ENCODE results near the gene ULK4. TPM values are rescaled to one million over a fixed set of nuclear protein-coding genes. Genes with fewer than 3 reads are reported as not detected.

Gene ULK4
- total and polyA plus RNA-seq, 2 donors (not counting 1 experiment from before 2014, with no cell fraction given): 9.1 to 9.7 TPM

GRCh38 chr3:41794748-41795589 is 166.9 kb downstream of the ULK4 start:
- no peaks in the 10 kb centered on the region for H4K20me1 ChIP-seq (ENCODE audit: control insufficient read depth, extremely low read depth, insufficient read depth, low read length)
- H3K9ac ChIP-seq (ENCODE audit: insufficient read depth, low read length): no peak overlapping the region
- no peak overlapping the region for H2AFZ ChIP-seq (ENCODE audit: low read length)
- no peaks in the 10 kb centered on the region for H3K27me3 ChIP-seq (ENCODE audit: control insufficient read depth, insufficient read depth, low read length)
- no peak overlapping the region for H3K27ac ChIP-seq (ENCODE audit: insufficient read depth, low read length)
- H3K9me3 ChIP-seq (ENCODE audit: control insufficient read depth, insufficient read depth, low read depth, low read length): no peaks in the 10 kb centered on the region
- no peak for DNase-seq (ENCODE audit: low read depth in 2 of 2)
- H3K4me3 ChIP-seq (replicated peaks in 1 of 4; ENCODE audit: control extremely low read depth in 1 of 4, insufficient read depth in 1 of 4, low read depth in 3 of 4, low read length in 4 of 4): no peak overlapping the region
- no peaks in the 10 kb centered on the region for H3K36me3 ChIP-seq (ENCODE audit: control insufficient read depth, insufficient read depth, low read length)
- no peaks in the 10 kb centered on the region for H3K4me1 ChIP-seq (ENCODE audit: control insufficient read depth, extremely low read depth, insufficient read depth, low read length)
- no peak for TF ChIP-seq EZH2 (IDR thresholded peaks at IDR 0.05; ENCODE audit: low read length, missing control alignments)
- TF ChIP-seq, protein P1, sequence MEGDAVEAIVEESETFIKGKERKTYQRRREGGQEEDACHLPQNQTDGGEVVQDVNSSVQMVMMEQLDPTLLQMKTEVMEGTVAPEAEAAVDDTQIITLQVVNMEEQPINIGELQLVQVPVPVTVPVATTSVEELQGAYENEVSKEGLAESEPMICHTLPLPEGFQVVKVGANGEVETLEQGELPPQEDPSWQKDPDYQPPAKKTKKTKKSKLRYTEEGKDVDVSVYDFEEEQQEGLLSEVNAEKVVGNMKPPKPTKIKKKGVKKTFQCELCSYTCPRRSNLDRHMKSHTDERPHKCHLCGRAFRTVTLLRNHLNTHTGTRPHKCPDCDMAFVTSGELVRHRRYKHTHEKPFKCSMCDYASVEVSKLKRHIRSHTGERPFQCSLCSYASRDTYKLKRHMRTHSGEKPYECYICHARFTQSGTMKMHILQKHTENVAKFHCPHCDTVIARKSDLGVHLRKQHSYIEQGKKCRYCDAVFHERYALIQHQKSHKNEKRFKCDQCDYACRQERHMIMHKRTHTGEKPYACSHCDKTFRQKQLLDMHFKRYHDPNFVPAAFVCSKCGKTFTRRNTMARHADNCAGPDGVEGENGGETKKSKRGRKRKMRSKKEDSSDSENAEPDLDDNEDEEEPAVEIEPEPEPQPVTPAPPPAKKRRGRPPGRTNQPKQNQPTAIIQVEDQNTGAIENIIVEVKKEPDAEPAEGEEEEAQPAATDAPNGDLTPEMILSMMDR (conservative IDR thresholded peaks at IDR 0.05 in 1 of 2, IDR thresholded peaks at IDR 0.05 in 1 of 2; ENCODE audit: low read depth in 1 of 2, low read length in 2 of 2): no peak
- no peak overlapping the region for H3K4me2 ChIP-seq (ENCODE audit: extremely low read depth, insufficient read depth, low read length)
- H3K79me2 ChIP-seq (ENCODE audit: control insufficient read depth, insufficient read depth, low read length): no peaks in the 10 kb centered on the region

DNA sequence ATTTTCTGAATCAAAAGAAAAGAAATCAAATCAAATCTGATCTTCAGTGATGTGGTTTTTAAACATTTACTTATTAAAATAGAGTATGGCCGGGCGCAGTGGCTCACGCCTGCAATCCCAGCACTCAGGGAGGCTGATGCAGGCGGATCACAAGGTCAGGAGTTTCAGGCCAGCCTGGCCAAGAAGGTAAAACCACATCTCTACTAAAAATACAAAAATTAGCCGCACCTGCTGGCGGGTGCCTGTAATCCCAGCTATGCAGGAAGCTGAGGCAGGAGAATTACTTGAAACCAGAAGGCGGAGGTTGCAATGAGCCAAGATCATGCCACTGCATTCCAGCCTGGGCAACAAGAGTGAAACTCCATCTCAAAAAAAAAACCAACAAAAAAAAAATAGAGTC is 169.1 kb downstream of the ULK4 start:
- Histone ChIP-seq H3K36me3 (ENCODE audit: control insufficient read depth, insufficient read depth, low read length) (no peaks in the 10 kb centered on the region), H3K79me2 (ENCODE audit: control insufficient read depth, insufficient read depth, low read length) (no peaks in the 10 kb centered on the region), H4K20me1 (ENCODE audit: control insufficient read depth, extremely low read depth, insufficient read depth, low read length) (no peaks in the 10 kb centered on the region), H3K27me3 (ENCODE audit: control insufficient read depth, insufficient read depth, low read length) (no peaks in the 10 kb centered on the region), H3K4me3 (replicated peaks in 1 of 4; ENCODE audit: control extremely low read depth in 1 of 4, insufficient read depth in 1 of 4, low read depth in 3 of 4, low read length in 4 of 4) (no peak overlapping the region), H3K27ac (ENCODE audit: insufficient read depth, low read length) (no peak overlapping the region), H3K4me1 (ENCODE audit: control insufficient read depth, extremely low read depth, insufficient read depth, low read length) (no peaks in the 10 kb centered on the region), H3K4me2 (ENCODE audit: extremely low read depth, insufficient read depth, low read length) (no peak overlapping the region), H3K9me3 (ENCODE audit: control insufficient read depth, insufficient read depth, low read depth, low read length) (no peaks in the 10 kb centered on the region), H3K9ac (ENCODE audit: insufficient read depth, low read length) (no peak overlapping the region), H2AFZ (ENCODE audit: low read length) (no peak overlapping the region)
- TF ChIP-seq, protein P1 (conservative IDR thresholded peaks at IDR 0.05 in 1 of 2, IDR thresholded peaks at IDR 0.05 in 1 of 2; ENCODE audit: low read depth in 1 of 2, low read length in 2 of 2): no peak
- TF ChIP-seq EZH2 (IDR thresholded peaks at IDR 0.05; ENCODE audit: low read length, missing control alignments): no peak
- DNase-seq (ENCODE audit: low read depth in 2 of 2): no peak

DNA sequence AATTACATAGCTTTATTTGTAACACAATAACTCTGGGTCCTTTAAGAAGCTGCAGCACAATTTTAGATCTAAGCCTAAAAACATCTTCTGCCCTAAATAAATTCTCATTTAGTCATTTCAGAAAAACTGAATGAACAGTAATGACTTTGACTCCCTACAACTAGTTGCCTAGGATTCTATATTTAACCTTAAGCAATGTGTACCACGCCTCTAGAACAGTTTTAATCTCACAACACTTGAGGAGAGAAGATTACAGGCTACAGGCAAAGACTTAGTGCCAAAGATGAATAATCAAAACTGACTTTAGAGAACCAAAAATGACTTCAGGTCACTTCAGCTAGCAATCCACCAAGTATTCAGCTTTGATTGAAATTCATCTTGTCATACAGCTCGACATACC is 192.8 kb downstream of the ULK4 start:
- Histone ChIP-seq H3K27me3 (ENCODE audit: control insufficient read depth, insufficient read depth, low read length) (no peaks in the 10 kb centered on the region), H3K9me3 (ENCODE audit: control insufficient read depth, insufficient read depth, low read depth, low read length) (no peaks in the 10 kb centered on the region), H3K79me2 (ENCODE audit: control insufficient read depth, insufficient read depth, low read length) (no peaks in the 10 kb centered on the region), H3K36me3 (ENCODE audit: control insufficient read depth, insufficient read depth, low read length) (no peaks in the 10 kb centered on the region), H4K20me1 (ENCODE audit: control insufficient read depth, extremely low read depth, insufficient read depth, low read length) (no peaks in the 10 kb centered on the region), H3K4me2 (ENCODE audit: extremely low read depth, insufficient read depth, low read length) (no peak overlapping the region), H2AFZ (ENCODE audit: low read length) (no peak overlapping the region), H3K4me1 (ENCODE audit: control insufficient read depth, extremely low read depth, insufficient read depth, low read length) (no peaks in the 10 kb centered on the region), H3K27ac (ENCODE audit: insufficient read depth, low read length) (no peak overlapping the region), H3K9ac (ENCODE audit: insufficient read depth, low read length) (no peak overlapping the region), H3K4me3 (replicated peaks in 1 of 4; ENCODE audit: control extremely low read depth in 1 of 4, insufficient read depth in 1 of 4, low read depth in 3 of 4, low read length in 4 of 4) (no peak overlapping the region)
- no peak for DNase-seq (ENCODE audit: low read depth in 2 of 2)
- TF ChIP-seq, protein P1 (conservative IDR thresholded peaks at IDR 0.05 in 1 of 2, IDR thresholded peaks at IDR 0.05 in 1 of 2; ENCODE audit: low read depth in 1 of 2, low read length in 2 of 2): no peak
- no peak for TF ChIP-seq EZH2 (IDR thresholded peaks at IDR 0.05; ENCODE audit: low read length, missing control alignments)
